GM12872 (cell line): Measurements from ENCODE around the gene ETV1.

Experiments used
- CTCF ChIP-seq: IDR thresholded peaks from 3 replicates; pipeline ENCODE4 v1.5.1; 2011; ENCODE audit warnings: low read depth, mild to moderate bottlenecking, low read length, moderate library complexity; ENCODE audit not compliant: insufficient read depth

ETV1 gene

DNA sequence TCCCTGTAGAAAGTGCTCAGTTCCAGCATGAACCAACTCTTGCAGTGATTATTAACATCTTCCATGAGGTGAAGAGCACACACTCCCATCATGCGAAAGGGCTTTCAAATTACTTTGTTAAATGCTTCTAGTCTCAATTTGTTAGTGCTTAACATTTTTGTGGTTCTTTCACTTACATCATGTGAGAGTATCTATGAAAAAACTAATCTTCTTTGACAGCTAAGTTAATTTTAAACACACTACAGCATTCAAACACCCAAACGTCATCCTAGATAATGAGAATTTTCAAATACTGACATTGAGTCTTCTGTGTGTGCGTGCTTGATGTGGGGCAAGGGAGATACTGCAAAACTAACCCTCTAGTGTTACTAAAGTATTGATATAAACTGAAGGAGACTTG lies 84.8 kb downstream of the ETV1 start:
- TF ChIP-seq CTCF = no peak

DNA sequence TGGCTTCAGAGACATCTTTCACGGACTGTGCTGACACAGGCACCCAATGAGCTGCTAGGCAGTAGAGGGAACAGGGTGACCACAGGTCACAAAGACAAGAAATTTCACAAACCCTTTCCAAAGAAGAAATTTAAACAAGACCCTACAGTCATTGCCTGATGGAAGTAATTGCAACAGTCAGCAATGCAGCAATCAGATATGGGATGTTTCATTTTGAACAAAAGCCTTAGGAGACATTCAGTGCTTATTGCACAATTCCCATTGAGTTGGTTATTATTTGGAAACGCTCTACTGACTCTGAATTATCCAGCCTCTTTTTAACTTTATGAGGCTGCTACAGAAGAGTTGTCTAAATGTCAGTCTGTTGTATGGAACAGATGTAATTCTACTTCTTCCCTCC lies 85.5 kb downstream of the ETV1 start:
- TF ChIP-seq CTCF = no peak

- TF ChIP-seq CTCF = no peak
Observed at GRCh38 chr7:13901577-13901976, 87.9 kb downstream of the ETV1 start.

DNA sequence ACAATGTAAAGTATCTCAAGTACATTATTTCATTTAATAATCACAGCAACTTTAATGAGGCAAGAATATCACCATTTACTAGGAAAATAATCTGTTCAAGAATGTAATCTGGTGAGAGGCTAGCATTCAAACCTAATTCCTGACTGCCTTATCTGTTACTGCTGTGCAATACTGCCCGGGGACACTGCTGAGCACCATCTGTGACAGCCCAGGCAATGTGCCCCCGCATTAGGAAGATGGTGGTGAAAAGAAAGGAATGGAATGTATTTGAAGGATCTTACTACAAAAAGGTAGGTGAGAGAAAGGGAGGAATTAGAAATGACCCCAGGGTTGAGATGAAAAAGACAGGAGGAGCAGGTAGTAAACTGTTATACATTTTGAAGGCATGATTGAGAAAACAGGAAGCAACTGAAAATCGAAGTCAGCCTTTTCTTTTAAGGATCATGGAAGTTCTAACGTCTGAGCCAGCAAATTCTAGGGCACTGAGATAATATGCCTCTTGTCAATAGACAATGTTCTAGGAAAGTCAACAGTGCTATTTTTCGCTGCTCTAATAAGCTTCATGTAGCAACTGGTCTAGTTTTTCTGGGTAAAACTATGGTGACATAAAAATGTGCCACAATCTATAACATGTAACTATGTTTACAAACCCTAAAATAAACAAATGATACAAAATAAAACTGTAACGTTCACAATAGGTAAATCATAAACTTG lies 90.4 kb downstream of the ETV1 start:
- TF ChIP-seq CTCF = no peak

GRCh38 chr7:13897819-13898218 lies 91.6 kb downstream of the ETV1 start:
- TF ChIP-seq CTCF = no peak

- TF ChIP-seq CTCF = no peak
Observed at GRCh38 chr7:13894954-13895353, 94.5 kb downstream of the ETV1 start.

- TF ChIP-seq CTCF = no peak
Observed at GRCh38 chr7:13894377-13894776, 95.1 kb downstream of the ETV1 start.
